ENCODE measurements around the gene NRIP1. TPM values are rescaled to one million over a fixed set of nuclear protein-coding genes. Genes with fewer than 3 reads are reported as not detected.

Gene NRIP1
- polyA plus RNA-seq, 1 donor: 44.5 TPM

DNA sequence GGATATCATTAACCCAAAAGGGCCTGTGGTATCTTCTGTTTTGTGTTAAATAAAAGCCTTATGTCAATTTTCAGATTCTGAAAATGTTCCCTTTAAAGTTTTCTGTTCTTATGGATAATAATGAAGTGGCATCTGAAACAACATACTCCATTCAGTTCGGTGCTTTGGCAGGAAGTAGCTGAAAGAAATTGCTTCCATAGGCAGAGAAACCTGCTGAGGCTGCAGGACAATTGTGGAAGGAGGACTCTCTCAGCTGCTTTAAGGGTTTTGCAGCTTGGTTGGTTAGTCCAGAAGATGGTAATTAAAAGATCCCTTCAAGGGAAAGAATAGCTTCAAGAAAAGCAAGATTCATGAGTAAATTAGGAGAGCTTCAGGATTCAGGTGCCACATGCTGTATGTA is 30.5 kb upstream of the NRIP1 start:
- no peaks in the 10 kb centered on the region for H3K27me3 ChIP-seq (ENCODE audit: control insufficient read depth, insufficient read depth, low read length)
- H3K4me1 ChIP-seq (ENCODE audit: control insufficient read depth, insufficient read depth, low read length): no peaks in the 10 kb centered on the region
- H3K36me3 ChIP-seq (ENCODE audit: control insufficient read depth, insufficient read depth, low read length): no peaks in the 10 kb centered on the region
- no peak overlapping the region for H3K27ac ChIP-seq (ENCODE audit: low read length)
- WGBS (ENCODE audit: insufficient coverage, low lambda C conversion rate): no CpG with 5 or more reads among the region's 1 CpG
- H3K9me3 ChIP-seq (ENCODE audit: control insufficient read depth, low read depth, low read length): no peaks in the 10 kb centered on the region
- DNase-seq: no peak
- H3K4me3 ChIP-seq (ENCODE audit: low read length): no peak overlapping the region

GRCh38 chr21:15094706-15095105 is 29.9 kb upstream of the NRIP1 start:
- no peaks in the 10 kb centered on the region for H3K36me3 ChIP-seq (ENCODE audit: control insufficient read depth, insufficient read depth, low read length)
- WGBS (ENCODE audit: insufficient coverage, low lambda C conversion rate): 95% methylated on average over 3 of the region's 4 CpGs
- no peak overlapping the region for H3K27ac ChIP-seq (ENCODE audit: low read length)
- H3K9me3 ChIP-seq (ENCODE audit: control insufficient read depth, low read depth, low read length): no peaks in the 10 kb centered on the region
- no peak for DNase-seq
- H3K27me3 ChIP-seq (ENCODE audit: control insufficient read depth, insufficient read depth, low read length): no peaks in the 10 kb centered on the region
- H3K4me3 ChIP-seq (ENCODE audit: low read length): no peak overlapping the region
- no peaks in the 10 kb centered on the region for H3K4me1 ChIP-seq (ENCODE audit: control insufficient read depth, insufficient read depth, low read length)

GRCh38 chr21:15093216-15093615 is 28.4 kb upstream of the NRIP1 start:
- no CpG with 5 or more reads among the region's 1 CpG for WGBS (ENCODE audit: insufficient coverage, low lambda C conversion rate)
- Histone ChIP-seq H3K27me3 (ENCODE audit: control insufficient read depth, insufficient read depth, low read length) (no peaks in the 10 kb centered on the region), H3K4me1 (ENCODE audit: control insufficient read depth, insufficient read depth, low read length) (no peaks in the 10 kb centered on the region), H3K36me3 (ENCODE audit: control insufficient read depth, insufficient read depth, low read length) (no peaks in the 10 kb centered on the region), H3K9me3 (ENCODE audit: control insufficient read depth, low read depth, low read length) (no peaks in the 10 kb centered on the region), H3K27ac (ENCODE audit: low read length) (no peak overlapping the region), H3K4me3 (ENCODE audit: low read length) (no peak overlapping the region)
- no peak for DNase-seq

DNA sequence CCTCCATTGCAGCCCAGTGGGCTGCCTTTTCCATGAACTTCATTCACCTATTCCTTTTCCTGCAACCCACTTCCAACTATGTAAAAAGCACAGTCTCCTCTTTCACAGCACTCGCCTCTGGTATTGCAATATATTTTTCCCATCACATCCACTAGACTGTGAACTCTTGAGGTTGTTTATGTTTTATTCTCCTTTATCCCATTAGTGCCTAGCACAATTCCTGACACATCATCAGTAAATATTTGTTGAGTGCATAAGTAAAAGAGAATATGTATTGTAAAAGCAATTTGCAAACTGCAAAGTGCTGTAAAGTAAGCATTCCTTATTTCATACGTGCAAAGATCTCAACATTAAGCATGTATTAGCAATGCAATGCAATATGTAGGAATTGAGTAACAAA is 27.9 kb upstream of the NRIP1 start:
- no peaks in the 10 kb centered on the region for H3K4me1 ChIP-seq (ENCODE audit: control insufficient read depth, insufficient read depth, low read length)
- no peak overlapping the region for H3K4me3 ChIP-seq (ENCODE audit: low read length)
- no peaks in the 10 kb centered on the region for H3K9me3 ChIP-seq (ENCODE audit: control insufficient read depth, low read depth, low read length)
- DNase-seq: no peak
- H3K27ac ChIP-seq (ENCODE audit: low read length): no peak overlapping the region
- H3K36me3 ChIP-seq (ENCODE audit: control insufficient read depth, insufficient read depth, low read length): no peaks in the 10 kb centered on the region
- WGBS (ENCODE audit: insufficient coverage, low lambda C conversion rate): 91% methylated on average over 2 of the region's 2 CpGs
- H3K27me3 ChIP-seq (ENCODE audit: control insufficient read depth, insufficient read depth, low read length): no peaks in the 10 kb centered on the region

DNA sequence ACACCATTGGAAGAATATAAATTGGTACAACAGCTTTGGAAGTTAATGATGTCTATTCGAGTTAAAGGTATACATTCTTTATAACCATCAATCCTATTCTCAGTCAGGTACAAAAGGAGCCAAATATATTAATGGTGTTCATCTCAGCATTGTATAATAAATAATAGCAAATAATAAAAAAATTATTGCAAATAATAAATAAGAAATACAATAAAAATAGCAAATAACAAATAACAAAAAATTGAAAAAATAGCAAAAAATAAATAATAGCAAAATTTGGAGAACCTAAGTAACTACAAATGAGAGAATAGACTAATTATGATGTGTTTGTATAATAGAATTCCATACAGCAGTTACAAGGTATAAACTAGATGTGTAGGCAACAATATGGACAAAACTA is 25.6 kb upstream of the NRIP1 start:
- Histone ChIP-seq H3K27ac (ENCODE audit: low read length) (no peak overlapping the region), H3K36me3 (ENCODE audit: control insufficient read depth, insufficient read depth, low read length) (no peaks in the 10 kb centered on the region), H3K4me1 (ENCODE audit: control insufficient read depth, insufficient read depth, low read length) (no peaks in the 10 kb centered on the region), H3K27me3 (ENCODE audit: control insufficient read depth, insufficient read depth, low read length) (no peaks in the 10 kb centered on the region), H3K4me3 (ENCODE audit: low read length) (no peak overlapping the region), H3K9me3 (ENCODE audit: control insufficient read depth, low read depth, low read length) (no peaks in the 10 kb centered on the region)
- 100% methylated on average over 1 of the region's 1 CpG for WGBS (ENCODE audit: insufficient coverage, low lambda C conversion rate)
- DNase-seq: no peak

- Histone ChIP-seq H3K27ac (ENCODE audit: low read length) (no peak overlapping the region), H3K4me3 (ENCODE audit: low read length) (no peak overlapping the region), H3K4me1 (ENCODE audit: control insufficient read depth, insufficient read depth, low read length) (no peaks in the 10 kb centered on the region), H3K36me3 (ENCODE audit: control insufficient read depth, insufficient read depth, low read length) (no peaks in the 10 kb centered on the region), H3K27me3 (ENCODE audit: control insufficient read depth, insufficient read depth, low read length) (no peaks in the 10 kb centered on the region), H3K9me3 (ENCODE audit: control insufficient read depth, low read depth, low read length) (no peaks in the 10 kb centered on the region)
- WGBS (ENCODE audit: insufficient coverage, low lambda C conversion rate): no CpG with 5 or more reads among the region's 1 CpG
- no peak for DNase-seq
Measured at GRCh38 chr21:15088488-15088887, 23.7 kb upstream of the NRIP1 start.

GRCh38 chr21:15084668-15085067 is 19.9 kb upstream of the NRIP1 start:
- H3K27ac ChIP-seq (ENCODE audit: low read length): no peak overlapping the region
- H3K4me1 ChIP-seq (ENCODE audit: control insufficient read depth, insufficient read depth, low read length): no peaks in the 10 kb centered on the region
- no peaks in the 10 kb centered on the region for H3K36me3 ChIP-seq (ENCODE audit: control insufficient read depth, insufficient read depth, low read length)
- DNase-seq: no peak
- no peak overlapping the region for H3K4me3 ChIP-seq (ENCODE audit: low read length)
- H3K9me3 ChIP-seq (ENCODE audit: control insufficient read depth, low read depth, low read length): no peaks in the 10 kb centered on the region
- no peaks in the 10 kb centered on the region for H3K27me3 ChIP-seq (ENCODE audit: control insufficient read depth, insufficient read depth, low read length)

- Histone ChIP-seq H3K9me3 (ENCODE audit: control insufficient read depth, low read depth, low read length) (no peaks in the 10 kb centered on the region), H3K27me3 (ENCODE audit: control insufficient read depth, insufficient read depth, low read length) (no peaks in the 10 kb centered on the region), H3K27ac (ENCODE audit: low read length) (no peak overlapping the region), H3K4me3 (ENCODE audit: low read length) (no peak overlapping the region), H3K4me1 (ENCODE audit: control insufficient read depth, insufficient read depth, low read length) (no peaks in the 10 kb centered on the region), H3K36me3 (ENCODE audit: control insufficient read depth, insufficient read depth, low read length) (no peaks in the 10 kb centered on the region)
- WGBS (ENCODE audit: insufficient coverage, low lambda C conversion rate): no CpG with 5 or more reads among the region's 2 CpGs
- no peak for DNase-seq
Measured at GRCh38 chr21:15080526-15080925, 15.7 kb upstream of the NRIP1 start.

- Histone ChIP-seq H3K27ac (ENCODE audit: low read length) (no peak overlapping the region), H3K4me3 (ENCODE audit: low read length) (no peak overlapping the region), H3K4me1 (ENCODE audit: control insufficient read depth, insufficient read depth, low read length) (no peaks in the 10 kb centered on the region), H3K36me3 (ENCODE audit: control insufficient read depth, insufficient read depth, low read length) (no peaks in the 10 kb centered on the region), H3K27me3 (ENCODE audit: control insufficient read depth, insufficient read depth, low read length) (no peaks in the 10 kb centered on the region), H3K9me3 (ENCODE audit: control insufficient read depth, low read depth, low read length) (no peaks in the 10 kb centered on the region)
- DNase-seq: no peak
- WGBS (ENCODE audit: insufficient coverage, low lambda C conversion rate): 100% methylated on average over 3 of the region's 10 CpGs
Measured at GRCh38 chr21:15079269-15079668, 14.5 kb upstream of the NRIP1 start.

- H3K27ac ChIP-seq (ENCODE audit: low read length): no peak overlapping the region
- no peak for DNase-seq
- no peaks in the 10 kb centered on the region for H3K36me3 ChIP-seq (ENCODE audit: control insufficient read depth, insufficient read depth, low read length)
- H3K27me3 ChIP-seq (ENCODE audit: control insufficient read depth, insufficient read depth, low read length): no peaks in the 10 kb centered on the region
- H3K9me3 ChIP-seq (ENCODE audit: control insufficient read depth, low read depth, low read length): no peaks in the 10 kb centered on the region
- H3K4me1 ChIP-seq (ENCODE audit: control insufficient read depth, insufficient read depth, low read length): no peaks in the 10 kb centered on the region
- H3K4me3 ChIP-seq (ENCODE audit: low read length): no peak overlapping the region
- WGBS (ENCODE audit: insufficient coverage, low lambda C conversion rate): no CpG with 5 or more reads among the region's 2 CpGs
Measured at GRCh38 chr21:15078180-15078579, 13.4 kb upstream of the NRIP1 start.

- no peaks in the 10 kb centered on the region for H3K9me3 ChIP-seq (ENCODE audit: control insufficient read depth, low read depth, low read length)
- no peaks in the 10 kb centered on the region for H3K4me1 ChIP-seq (ENCODE audit: control insufficient read depth, insufficient read depth, low read length)
Measured at GRCh38 chr21:15077529-15078145, 12.8 kb upstream of the NRIP1 start.

More at GRCh38 chr21:15077529-15078145, 12.8 kb upstream of the NRIP1 start:
- DNase-seq: no peak
- Histone ChIP-seq H3K27ac (ENCODE audit: low read length) (no peak overlapping the region), H3K4me3 (ENCODE audit: low read length) (no peak overlapping the region), H3K27me3 (ENCODE audit: control insufficient read depth, insufficient read depth, low read length) (no peaks in the 10 kb centered on the region), H3K36me3 (ENCODE audit: control insufficient read depth, insufficient read depth, low read length) (no peaks in the 10 kb centered on the region)
- 74% methylated on average over 3 of the region's 4 CpGs for WGBS (ENCODE audit: insufficient coverage, low lambda C conversion rate)

All from large intestine (tissue), 3 donors.